Keratinocyte (primary cell): Measurements from ENCODE around the gene TSR3. TPM values are rescaled to one million over a fixed set of nuclear protein-coding genes. Genes with fewer than 3 reads are reported as not detected.

Source experiments
- DNase-seq: peaks from one replicate; pipeline ENCODE4 v3.0.0-alpha.2; 2011; ENCODE audit warnings: low read depth, missing footprints, low spot score
- FAIRE-seq: peaks from 2 replicates; lab custom pipeline; 2011; peaks lifted over from hg19 to GRCh38; lab: Jason Lieb, UNC
- H2AFZ ChIP-seq: 2 replicates; pipeline ENCODE4 v1.6.0; 2012; ENCODE audit warnings: low read length, control low read depth, inconsistent platforms; ENCODE audit not compliant: control insufficient read depth
- H3K27ac ChIP-seq: 2 replicates; pipeline ENCODE4 v1.5.1; 2011; ENCODE audit warnings: low read length; ENCODE audit not compliant: control insufficient read depth, insufficient read depth
- H3K27me3 ChIP-seq: 3 replicates; pipeline ENCODE4 v1.6.0; 2011; ENCODE audit warnings: low read length; ENCODE audit not compliant: control insufficient read depth, insufficient read depth; ENCODE audit errors: extremely low read depth
- H3K36me3 ChIP-seq, 2 experiments: 2 replicates in 1 of 2; 3 replicates in 1 of 2; pipeline ENCODE4 v1.5.1; 2011; ENCODE audit warnings: low read length in 2 of 2, mild to moderate bottlenecking in 1 of 2; ENCODE audit not compliant: control insufficient read depth in 2 of 2, insufficient read depth in 2 of 2; ENCODE audit errors: extremely low read depth in 1 of 2
- H3K4me1 ChIP-seq: 3 replicates; pipeline ENCODE4 v1.5.1; 2011; ENCODE audit warnings: low read length; ENCODE audit not compliant: control insufficient read depth, insufficient read depth; ENCODE audit errors: extremely low read depth
- H3K4me2 ChIP-seq: 3 replicates; pipeline ENCODE4 v1.6.0; 2011; ENCODE audit warnings: low read depth, low read length; ENCODE audit not compliant: control insufficient read depth, insufficient read depth; ENCODE audit errors: extremely low read depth
- H3K4me3 ChIP-seq, 3 experiments: fragments of 200-600 bp in 1 of 3; sonication (generic) in 1 of 3; 2 replicates in 2 of 3; 3 replicates in 1 of 3; pipeline ENCODE4 v1.5.1; 2011 to 2016; ENCODE audit warnings: low read length in 3 of 3, mild to moderate bottlenecking in 3 of 3, control low read depth in 2 of 3, inconsistent platforms in 1 of 3, low read depth in 1 of 3, mixed read lengths in 1 of 3, mixed run types in 1 of 3, moderate library complexity in 1 of 3; ENCODE audit not compliant: control insufficient read depth in 2 of 3, insufficient read depth in 2 of 3; ENCODE audit errors: extremely low read depth in 1 of 3
- H3K79me2 ChIP-seq: 2 replicates; pipeline ENCODE4 v1.6.0; 2012; ENCODE audit warnings: low read length; ENCODE audit not compliant: control insufficient read depth, insufficient read depth
- H3K9ac ChIP-seq: 3 replicates; pipeline ENCODE4 v1.6.0; 2011; ENCODE audit warnings: low read length; ENCODE audit not compliant: control insufficient read depth, insufficient read depth; ENCODE audit errors: extremely low read depth
- H3K9me1 ChIP-seq: 3 replicates; pipeline ENCODE4 v1.6.0; 2011; ENCODE audit warnings: low read length; ENCODE audit not compliant: control insufficient read depth, insufficient read depth; ENCODE audit errors: extremely low read depth
- H3K9me3 ChIP-seq: 2 replicates; pipeline ENCODE4 v1.5.1; 2012; ENCODE audit warnings: low read depth, low read length; ENCODE audit not compliant: control insufficient read depth
- H4K20me1 ChIP-seq: 3 replicates; pipeline ENCODE4 v1.6.0; 2011; ENCODE audit warnings: low read length; ENCODE audit not compliant: control insufficient read depth, insufficient read depth; ENCODE audit errors: extremely low read depth
- CTCF ChIP-seq, 3 experiments: IDR thresholded peaks in 1 of 3; conservative IDR thresholded peaks in 1 of 3; optimal IDR thresholded peaks in 1 of 3; 2 replicates in 2 of 3; 3 replicates in 1 of 3; pipeline versions ENCODE3 to v1.5.1; 2011; ENCODE audit warnings: low read length in 3 of 3, mild to moderate bottlenecking in 3 of 3, moderate library complexity in 2 of 3, control low read depth in 1 of 3, inconsistent platforms in 1 of 3; ENCODE audit not compliant: insufficient read depth in 2 of 3; ENCODE audit errors: extremely low read depth in 1 of 3
- EZH2 ChIP-seq: IDR thresholded peaks from one replicate; pipeline ENCODE4 v1.6.1; 2012; ENCODE audit warnings: inconsistent platforms, mild to moderate bottlenecking, low read length, moderate library complexity
- dilution Hi-C: fragments of 300-500 bp; cut with MboI; formaldehyde crosslinking; loops from one replicate; pipeline ENCODE4 v1.7.0; 2020; ENCODE audit warnings: low sequenced_read_pairs; ENCODE audit not compliant: extremely low pct_ligation_motif_present
- polyA minus RNA-seq, 3 experiments: library from RNA; depleted of rRNA, polyadenylated mRNA; stranded (reverse); fragments of >200 nt; gene quantifications; 1 replicate in 1 of 3; 2 replicates in 1 of 3; 3 replicates in 1 of 3; pipeline ENCODE4 v1.2.3, GENCODE V29; 2011
- polyA plus RNA-seq, 5 experiments: library from polyadenylated mRNA; depleted of rRNA in 3 of 5; stranded (reverse) in 3 of 5; stranded (forward) in 1 of 5; unstranded in 1 of 5; fragments of >200 nt; gene quantifications; 1 replicate in 1 of 5; 2 replicates in 3 of 5; 3 replicates in 1 of 5; pipeline versions ENCODE4 v1.2.1 to v1.2.3, GENCODE V29; 2011 to 2012; ENCODE audit warnings: missing spikeins in 2 of 5, low read depth in 1 of 5, low replicate concordance in 1 of 5

The TSR3 gene
- 33.0 to 49.0 TPM (median 40.8 TPM) in 3 replicates for polyA plus RNA-seq
- polyA plus RNA-seq (2011; ENCODE audit: low read depth): 15.8 TPM
- 22.6 and 56.4 TPM in 2 replicates for polyA plus RNA-seq (2011; cell fraction: cytosol; rRNA removed)
- polyA plus RNA-seq (2011; cell fraction: nucleus; rRNA removed): 22.1 and 23.5 TPM in 2 replicates
- 30.6 and 71.3 TPM in 2 replicates for polyA plus RNA-seq (2012; ENCODE audit: low replicate concordance)
- 10.2 to 33.4 TPM (median 17.3 TPM) in 3 replicates for polyA minus RNA-seq
- 87.1 TPM for polyA minus RNA-seq (2011; cell fraction: cytosol; rRNA and poly(A)+ RNA removed)
- 11.6 and 12.7 TPM in 2 replicates for polyA minus RNA-seq (2011; cell fraction: nucleus; rRNA and poly(A)+ RNA removed)

GRCh38 chr16:1351582-1352362, at the start of gene TSR3, which contains the start of gene GNPTG:
TSS of gene TSR3 (minus strand) at chr16:1351878. CDS start at chr16:1351804, 74 bp downstream.
TSS of gene GNPTG (plus strand) at chr16:1351931. CDS start at chr16:1351966, 35 bp downstream.
- peaks cover 12 to 15% of the 10 kb centered on the region in 2 experiments for H3K36me3 ChIP-seq
- no peaks in the 10 kb centered on the region for H3K9me3 ChIP-seq
- dilution Hi-C loops: no loop called here
- peak within 1 kb of the TSS; percentile 56 for H3K27ac ChIP-seq
- FAIRE-seq (no peak), DNase-seq (peak; percentile 54)
- peaks cover 2% of the 10 kb centered on the region for H4K20me1 ChIP-seq
- H3K9ac ChIP-seq: peak within 1 kb of the TSS; percentile 81
- peaks cover 4% of the 10 kb centered on the region for H3K9me1 ChIP-seq
- H3K27me3 ChIP-seq: no peaks in the 10 kb centered on the region
- peaks cover 61% of the 10 kb centered on the region for H3K79me2 ChIP-seq
- H3K4me3 ChIP-seq: peak within 1 kb of the TSS; percentile 64 to 97 (median 90)
- no peak for TF ChIP-seq EZH2
- TF ChIP-seq CTCF (optimal IDR thresholded peaks at IDR 0.05 in 1 of 3, IDR thresholded peaks at IDR 0.05 in 1 of 3, conservative IDR thresholded peaks at IDR 0.05 in 1 of 3; ENCODE audit: extremely low read depth in 1 of 3, insufficient read depth in 2 of 3, low read length in 3 of 3): no peak
- peak within 1 kb of the TSS; percentile 69 for H2AFZ ChIP-seq
- peak within 1 kb of the TSS; percentile 77 for H3K4me2 ChIP-seq
- H3K4me1 ChIP-seq: peaks cover 30% of the 10 kb centered on the region

- no peak for TF ChIP-seq CTCF (optimal IDR thresholded peaks at IDR 0.05 in 1 of 3, IDR thresholded peaks at IDR 0.05 in 1 of 3, conservative IDR thresholded peaks at IDR 0.05 in 1 of 3; ENCODE audit: extremely low read depth in 1 of 3, insufficient read depth in 2 of 3, low read length in 3 of 3)
- no peak for TF ChIP-seq EZH2
- Histone ChIP-seq H3K27me3 (no peaks in the 10 kb centered on the region), H3K9me1 (no peaks in the 10 kb centered on the region), H2AFZ (no peak overlapping the region), H3K4me1 (no peaks in the 10 kb centered on the region), H3K36me3 (peaks cover 0 to 5% of the 10 kb centered on the region in 2 experiments), H3K4me2 (no peak overlapping the region), H3K4me3 (no peak overlapping the region), H4K20me1 (no peaks in the 10 kb centered on the region), H3K9me3 (no peaks in the 10 kb centered on the region), H3K27ac (no peak overlapping the region), H3K9ac (no peak overlapping the region), H3K79me2 (no peaks in the 10 kb centered on the region)
- FAIRE-seq (no peak), DNase-seq (no peak)
- dilution Hi-C loops: no loop called here
Observed at GRCh38 chr16:1401061-1401757, 49.5 kb upstream of the TSR3 start.
